Upper lobe of left lung (tissue), 4 donors: Measurements from ENCODE around the gene S100A7.
"Not testable (repeated sequence)": the region's sequence is repeated elsewhere in the genome, so short reads cannot be mapped to it uniquely, and the experiment has no call there.

Experiments
- CTCF ChIP-seq, 6 experiments: fragments of 450-650 bp in 4 of 6; fragments of 200-600 bp in 2 of 6; sonication (generic) in 2 of 6; IDR thresholded peaks; one replicate each; pipeline ENCODE4 v1.5.1; 2016 to 2019; ENCODE audit warnings: antibody characterized with exemption in 6 of 6
- EP300 ChIP-seq, 4 donors: sonication (generic); formaldehyde crosslinking; IDR thresholded peaks; one replicate each; pipeline ENCODE4 v1.5.1; 2017; ENCODE audit warnings: antibody characterized with exemption in 4 of 4, control low read depth in 2 of 4

- TF ChIP-seq CTCF, EP300 (IDR thresholded peaks at IDR 0.05): not testable (repeated sequence)
Observed at GRCh38 chr1:153462741-153463140, 2.3 kb upstream of the S100A7 start.
